ENCODE measurements around the gene UACA.

Gene UACA

GRCh38 chr15:70712271-70712670, 51.1 kb downstream of the UACA start:
- Histone ChIP-seq H3K27me3 (ENCODE audit: insufficient read depth, low read length, poor library complexity, severe bottlenecking) (no peaks in the 10 kb centered on the region), H3K9me3 (ENCODE audit: insufficient read depth, low read depth, low read length) (no peaks in the 10 kb centered on the region), H3K36me3 (ENCODE audit: insufficient read depth, low read length) (no peaks in the 10 kb centered on the region), H3K9ac (ENCODE audit: low read depth, low read length, poor library complexity, severe bottlenecking) (no peak overlapping the region), H3F3A (ENCODE audit: low read depth) (no peaks in the 10 kb centered on the region), H4K20me1 (ENCODE audit: insufficient read depth, low read length, poor library complexity, severe bottlenecking) (no peaks in the 10 kb centered on the region), H3K9me2 (replicated peaks; ENCODE audit: low read depth, low read length) (no peaks in the 10 kb centered on the region), H3K79me2 (ENCODE audit: insufficient read depth, low read length) (no peaks in the 10 kb centered on the region), H3K4me3 (ENCODE audit: low read length, poor library complexity, severe bottlenecking) (no peak overlapping the region), H3K4me1 (ENCODE audit: insufficient read depth, low read length, poor library complexity, severe bottlenecking) (peaks cover 4% of the 10 kb centered on the region), H2AFZ (ENCODE audit: low read length) (no peak overlapping the region), H3K4me2 (ENCODE audit: low read depth, low read length, poor library complexity, severe bottlenecking) (no peak overlapping the region)
- TF ChIP-seq EZH2phosphoT487 (IDR thresholded peaks at IDR 0.05; ENCODE audit: borderline replicate concordance) (no peak), CTCF (conservative IDR thresholded peaks at IDR 0.05; ENCODE audit: low read length) (no peak)

GRCh38 chr15:70710714-70711113, 52.6 kb downstream of the UACA start:
- H3K4me2 ChIP-seq (ENCODE audit: low read depth, low read length, poor library complexity, severe bottlenecking): no peak overlapping the region
- H3K4me1 ChIP-seq (ENCODE audit: insufficient read depth, low read length, poor library complexity, severe bottlenecking): peaks cover 4% of the 10 kb centered on the region
- no peak for TF ChIP-seq EZH2phosphoT487 (IDR thresholded peaks at IDR 0.05; ENCODE audit: borderline replicate concordance)
- TF ChIP-seq CTCF (conservative IDR thresholded peaks at IDR 0.05; ENCODE audit: low read length): no peak
- H3K79me2 ChIP-seq (ENCODE audit: insufficient read depth, low read length): no peaks in the 10 kb centered on the region
- no peaks in the 10 kb centered on the region for H3K27me3 ChIP-seq (ENCODE audit: insufficient read depth, low read length, poor library complexity, severe bottlenecking)
- H3F3A ChIP-seq (ENCODE audit: low read depth): no peaks in the 10 kb centered on the region
- H3K9ac ChIP-seq (ENCODE audit: low read depth, low read length, poor library complexity, severe bottlenecking): no peak overlapping the region
- H2AFZ ChIP-seq (ENCODE audit: low read length): no peak overlapping the region
- H3K36me3 ChIP-seq (ENCODE audit: insufficient read depth, low read length): no peaks in the 10 kb centered on the region
- no peaks in the 10 kb centered on the region for H3K9me2 ChIP-seq (replicated peaks; ENCODE audit: low read depth, low read length)
- H4K20me1 ChIP-seq (ENCODE audit: insufficient read depth, low read length, poor library complexity, severe bottlenecking): no peaks in the 10 kb centered on the region
- H3K9me3 ChIP-seq (ENCODE audit: insufficient read depth, low read depth, low read length): no peaks in the 10 kb centered on the region
- H3K4me3 ChIP-seq (ENCODE audit: low read length, poor library complexity, severe bottlenecking): no peak overlapping the region

- TF ChIP-seq CTCF (conservative IDR thresholded peaks at IDR 0.05; ENCODE audit: low read length) (no peak), EZH2phosphoT487 (IDR thresholded peaks at IDR 0.05; ENCODE audit: borderline replicate concordance) (no peak)
- no peaks in the 10 kb centered on the region for H3K9me2 ChIP-seq (replicated peaks; ENCODE audit: low read depth, low read length)
- no peak overlapping the region for H2AFZ ChIP-seq (ENCODE audit: low read length)
- H3K9me3 ChIP-seq (ENCODE audit: insufficient read depth, low read depth, low read length): no peaks in the 10 kb centered on the region
- H3F3A ChIP-seq (ENCODE audit: low read depth): no peaks in the 10 kb centered on the region
- no peaks in the 10 kb centered on the region for H3K36me3 ChIP-seq (ENCODE audit: insufficient read depth, low read length)
- H3K4me1 ChIP-seq (ENCODE audit: insufficient read depth, low read length, poor library complexity, severe bottlenecking): peaks cover 4% of the 10 kb centered on the region
- H3K9ac ChIP-seq (ENCODE audit: low read depth, low read length, poor library complexity, severe bottlenecking): no peak overlapping the region
- no peaks in the 10 kb centered on the region for H3K79me2 ChIP-seq (ENCODE audit: insufficient read depth, low read length)
- H3K4me3 ChIP-seq (ENCODE audit: low read length, poor library complexity, severe bottlenecking): no peak overlapping the region
- H3K4me2 ChIP-seq (ENCODE audit: low read depth, low read length, poor library complexity, severe bottlenecking): no peak overlapping the region
- H4K20me1 ChIP-seq (ENCODE audit: insufficient read depth, low read length, poor library complexity, severe bottlenecking): no peaks in the 10 kb centered on the region
- H3K27me3 ChIP-seq (ENCODE audit: insufficient read depth, low read length, poor library complexity, severe bottlenecking): no peaks in the 10 kb centered on the region
Measured at GRCh38 chr15:70708839-70709238, 54.5 kb downstream of the UACA start.
